ENCODE data around the gene EHBP1. TPM values are rescaled to one million over a fixed set of nuclear protein-coding genes. Genes with fewer than 3 reads are reported as not detected.

The EHBP1 gene
- total RNA-seq, 6 donors from 2014 or later: 36.2 to 78.5 (median 43.2) TPM

DNA sequence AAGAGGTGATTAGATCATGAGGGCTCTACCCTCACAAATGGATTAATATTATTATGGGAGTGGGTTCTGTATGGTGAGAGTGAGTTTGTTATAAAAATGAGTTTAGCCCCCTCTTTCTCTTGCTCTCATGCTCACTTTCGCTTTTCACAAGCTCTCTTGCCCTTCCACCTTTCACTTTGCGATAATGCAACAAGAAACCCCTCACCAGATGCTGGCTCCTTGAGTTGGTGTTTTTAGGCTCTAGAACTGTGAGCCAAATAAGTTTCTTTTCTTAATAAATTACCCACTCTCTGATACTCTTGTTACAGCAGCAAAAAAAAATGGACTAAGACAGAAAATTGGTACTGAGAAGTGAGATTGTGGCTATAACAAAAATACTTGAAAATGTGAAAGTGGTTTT lies 106.5 kb downstream of the EHBP1 start:
- TF ChIP-seq, protein P1, sequence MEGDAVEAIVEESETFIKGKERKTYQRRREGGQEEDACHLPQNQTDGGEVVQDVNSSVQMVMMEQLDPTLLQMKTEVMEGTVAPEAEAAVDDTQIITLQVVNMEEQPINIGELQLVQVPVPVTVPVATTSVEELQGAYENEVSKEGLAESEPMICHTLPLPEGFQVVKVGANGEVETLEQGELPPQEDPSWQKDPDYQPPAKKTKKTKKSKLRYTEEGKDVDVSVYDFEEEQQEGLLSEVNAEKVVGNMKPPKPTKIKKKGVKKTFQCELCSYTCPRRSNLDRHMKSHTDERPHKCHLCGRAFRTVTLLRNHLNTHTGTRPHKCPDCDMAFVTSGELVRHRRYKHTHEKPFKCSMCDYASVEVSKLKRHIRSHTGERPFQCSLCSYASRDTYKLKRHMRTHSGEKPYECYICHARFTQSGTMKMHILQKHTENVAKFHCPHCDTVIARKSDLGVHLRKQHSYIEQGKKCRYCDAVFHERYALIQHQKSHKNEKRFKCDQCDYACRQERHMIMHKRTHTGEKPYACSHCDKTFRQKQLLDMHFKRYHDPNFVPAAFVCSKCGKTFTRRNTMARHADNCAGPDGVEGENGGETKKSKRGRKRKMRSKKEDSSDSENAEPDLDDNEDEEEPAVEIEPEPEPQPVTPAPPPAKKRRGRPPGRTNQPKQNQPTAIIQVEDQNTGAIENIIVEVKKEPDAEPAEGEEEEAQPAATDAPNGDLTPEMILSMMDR (IDR thresholded peaks at IDR 0.05): no peak
- TF ChIP-seq POLR2AphosphoS5 (IDR thresholded peaks at IDR 0.05) (no peak), POLR2A (IDR thresholded peaks at IDR 0.05) (no peak), EP300 (IDR thresholded peaks at IDR 0.05) (no peak)
- H3K4me1 ChIP-seq: no peaks in the 10 kb centered on the region
- 97 to 98% methylated on average over 2 of the region's 2 CpGs for WGBS, 2 donors
- ATAC-seq (ENCODE audit: low FRiP score in 2 of 2): no peak
- H3K4me3 ChIP-seq: no peak overlapping the region
- H3K9me3 ChIP-seq: no peaks in the 10 kb centered on the region
- DNase-seq: no peak
- no peaks in the 10 kb centered on the region for H3K27me3 ChIP-seq
- no peak overlapping the region for H3K27ac ChIP-seq
- no peaks in the 10 kb centered on the region for H3K36me3 ChIP-seq

DNA sequence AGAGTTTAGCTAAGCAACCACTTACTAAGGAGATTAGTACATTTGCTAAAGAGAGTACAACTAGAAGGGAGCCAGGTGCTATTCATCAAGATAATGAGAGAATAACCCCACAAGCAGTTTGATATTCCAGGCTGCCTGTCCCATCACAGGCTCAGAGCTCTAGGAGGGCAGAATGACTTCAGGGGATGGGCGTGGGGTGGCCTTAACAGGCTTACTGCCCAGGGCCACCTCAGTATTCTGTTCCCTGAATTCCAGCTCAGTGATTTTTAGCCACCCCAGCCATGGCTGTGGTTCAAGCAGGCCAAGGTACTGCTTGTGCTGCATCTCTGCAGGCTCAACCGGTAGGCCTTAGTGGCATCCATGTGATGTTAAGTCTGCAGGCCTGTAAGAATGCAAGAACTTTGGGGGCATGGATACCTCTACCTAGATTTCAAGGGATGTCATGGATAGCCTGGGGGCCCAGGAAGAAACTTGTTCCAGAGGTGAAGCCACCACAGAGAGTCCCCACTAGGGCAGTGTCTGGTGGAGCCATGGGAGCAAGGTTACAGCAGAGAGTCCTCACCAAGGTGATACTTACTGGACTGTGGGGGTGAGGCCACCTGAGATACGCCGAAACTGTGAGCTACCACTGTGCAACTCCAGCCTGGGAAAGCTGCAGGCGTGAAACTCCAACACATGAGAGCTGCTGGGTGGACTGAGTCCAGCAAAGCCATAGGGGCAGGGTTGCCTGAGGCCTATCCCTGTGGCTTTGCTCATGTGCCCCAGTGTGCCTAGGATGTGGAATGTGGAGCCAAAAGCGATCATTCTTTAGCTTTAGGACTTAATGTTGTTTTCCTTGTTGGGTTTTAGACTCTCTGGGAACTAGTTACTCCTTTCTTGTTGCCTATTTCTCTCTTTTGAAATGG lies 107.7 kb downstream of the EHBP1 start:
- Histone ChIP-seq H3K27me3 (no peaks in the 10 kb centered on the region), H3K4me1 (no peaks in the 10 kb centered on the region), H3K4me3 (no peak overlapping the region), H3K27ac (no peak overlapping the region), H3K36me3 (no peaks in the 10 kb centered on the region), H3K9me3 (no peaks in the 10 kb centered on the region)
- ATAC-seq (ENCODE audit: low FRiP score in 2 of 2) (no peak), DNase-seq (no peak)
- TF ChIP-seq POLR2AphosphoS5 (IDR thresholded peaks at IDR 0.05) (no peak), EP300 (IDR thresholded peaks at IDR 0.05) (no peak), POLR2A (IDR thresholded peaks at IDR 0.05) (no peak)
- TF ChIP-seq, protein P1 (IDR thresholded peaks at IDR 0.05): no peak
- WGBS, 2 donors: 93 to 97% methylated on average over 3 of the region's 6 CpGs

DNA sequence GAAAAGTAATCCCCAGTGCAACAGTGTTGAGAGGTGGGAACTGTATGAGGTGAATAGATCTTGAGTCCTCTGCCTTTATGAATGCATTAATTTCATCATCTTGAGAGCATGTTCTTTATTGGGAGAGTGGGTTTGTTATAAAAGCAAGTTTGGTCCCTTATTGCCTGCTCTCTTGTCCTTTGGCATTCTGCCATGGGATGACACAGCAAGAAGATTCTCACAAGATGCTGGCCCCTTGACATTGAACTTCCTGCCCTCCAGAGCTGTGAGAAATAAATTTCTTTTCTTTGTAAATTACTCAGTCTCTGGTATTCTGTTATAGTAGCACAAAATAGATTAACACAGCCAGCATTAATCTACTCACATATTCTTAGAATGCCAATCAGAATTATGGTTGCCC lies 108.6 kb downstream of the EHBP1 start:
- H3K4me1 ChIP-seq: no peaks in the 10 kb centered on the region
- H3K9me3 ChIP-seq: no peaks in the 10 kb centered on the region
- no peaks in the 10 kb centered on the region for H3K36me3 ChIP-seq
- TF ChIP-seq POLR2AphosphoS5 (IDR thresholded peaks at IDR 0.05): no peak
- no peak for TF ChIP-seq POLR2A (IDR thresholded peaks at IDR 0.05)
- TF ChIP-seq, protein P1 (IDR thresholded peaks at IDR 0.05): no peak
- no peak for TF ChIP-seq EP300 (IDR thresholded peaks at IDR 0.05)
- no peak overlapping the region for H3K4me3 ChIP-seq
- ATAC-seq (ENCODE audit: low FRiP score in 2 of 2) (no peak), DNase-seq (no peak)
- H3K27ac ChIP-seq: no peak overlapping the region
- H3K27me3 ChIP-seq: no peaks in the 10 kb centered on the region

DNA sequence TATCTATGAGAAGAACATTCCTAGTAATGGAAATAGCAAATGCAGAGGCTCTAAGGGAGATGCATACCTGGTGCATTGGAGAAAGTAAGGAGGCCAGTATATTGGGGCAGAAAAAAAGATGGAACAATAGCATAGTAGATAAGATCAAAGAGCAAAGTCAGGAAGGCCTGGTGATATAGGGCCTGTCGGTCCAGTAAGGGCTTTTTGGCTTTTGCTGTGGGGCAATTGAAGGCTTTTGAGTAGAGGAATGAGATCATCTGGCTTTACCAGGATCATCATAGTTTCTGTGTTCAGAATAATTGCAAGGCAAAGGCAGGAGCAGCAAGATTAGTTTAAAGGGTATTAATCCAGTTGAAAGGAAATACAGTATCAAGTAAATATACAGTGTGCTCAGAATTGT lies 111.8 kb downstream of the EHBP1 start:
- no peak overlapping the region for H3K4me3 ChIP-seq
- no peak overlapping the region for H3K27ac ChIP-seq
- DNase-seq (no peak), ATAC-seq (ENCODE audit: low FRiP score in 2 of 2) (no peak)
- no peaks in the 10 kb centered on the region for H3K27me3 ChIP-seq
- H3K9me3 ChIP-seq: no peaks in the 10 kb centered on the region
- TF ChIP-seq POLR2AphosphoS5 (IDR thresholded peaks at IDR 0.05) (no peak), POLR2A (IDR thresholded peaks at IDR 0.05) (no peak), EP300 (IDR thresholded peaks at IDR 0.05) (no peak)
- TF ChIP-seq, protein P1 (IDR thresholded peaks at IDR 0.05): no peak
- 67 to 75% methylated on average over 1 of the region's 1 CpG for WGBS, 2 donors
- H3K4me1 ChIP-seq: no peaks in the 10 kb centered on the region
- H3K36me3 ChIP-seq: no peaks in the 10 kb centered on the region

Measured in upper lobe of left lung (tissue), 6 donors.